ENCODE results near the gene GM2A.

Gene GM2A

DNA sequence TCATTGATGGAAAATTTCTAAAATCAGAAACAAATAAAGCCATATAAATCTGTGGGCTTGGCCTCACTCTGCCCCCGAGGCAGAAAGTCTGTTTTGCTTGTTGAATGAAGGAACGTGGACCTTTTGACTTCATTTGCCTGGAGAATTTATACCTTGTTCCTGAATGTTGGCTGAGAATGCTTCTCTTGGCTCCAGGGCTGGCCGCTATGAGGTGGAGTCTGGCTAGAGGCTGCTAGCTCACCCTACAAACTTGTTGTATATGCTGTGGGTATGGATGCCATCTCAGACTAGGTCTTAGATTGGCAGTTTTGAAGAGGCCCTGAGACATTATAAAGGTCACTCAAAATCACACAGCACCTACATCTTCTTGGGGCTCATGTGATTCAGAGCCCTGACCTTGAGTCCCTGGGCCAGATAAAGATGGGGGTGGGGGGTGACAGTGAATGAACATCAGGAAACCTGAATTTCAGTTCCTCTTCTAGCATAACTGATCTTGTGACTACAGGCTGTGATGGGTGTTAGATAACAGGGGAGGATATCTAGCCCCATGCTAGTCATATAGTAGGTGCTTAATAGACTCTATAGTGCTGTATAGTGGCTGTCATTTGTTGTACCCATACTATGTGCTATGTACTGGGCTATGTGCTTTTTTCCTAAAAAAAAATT, 2.8 kb downstream of the GM2A start:
- H3K27ac ChIP-seq = no peak overlapping the region
- no peak overlapping the region for H3K4me3 ChIP-seq (ENCODE audit: low read depth, low read length)
- H3K36me3 ChIP-seq = no peaks in the 10 kb centered on the region

DNA sequence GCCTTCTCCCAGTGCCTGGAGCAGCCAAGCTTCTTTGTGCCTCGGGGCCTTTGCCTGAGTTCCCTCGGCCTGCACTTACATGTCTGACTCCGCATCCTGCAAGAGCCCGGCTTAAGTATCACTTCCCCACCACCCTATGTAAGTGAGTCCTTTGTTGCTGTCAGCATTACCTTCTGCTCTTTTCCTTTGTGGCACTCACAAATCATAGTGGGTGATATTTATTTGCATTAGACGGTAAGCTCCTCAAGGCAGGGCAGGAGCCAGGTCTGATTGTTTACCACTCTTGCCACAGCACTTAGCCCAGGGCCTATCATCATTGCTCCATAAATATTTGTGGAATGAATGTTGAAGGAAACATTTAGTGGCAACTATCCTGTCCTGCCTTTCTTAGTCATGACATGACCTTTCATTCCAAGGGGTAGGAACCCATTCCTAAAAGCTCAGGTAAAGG, 4.8 kb downstream of the GM2A start:
- TF ChIP-seq, protein P1, sequence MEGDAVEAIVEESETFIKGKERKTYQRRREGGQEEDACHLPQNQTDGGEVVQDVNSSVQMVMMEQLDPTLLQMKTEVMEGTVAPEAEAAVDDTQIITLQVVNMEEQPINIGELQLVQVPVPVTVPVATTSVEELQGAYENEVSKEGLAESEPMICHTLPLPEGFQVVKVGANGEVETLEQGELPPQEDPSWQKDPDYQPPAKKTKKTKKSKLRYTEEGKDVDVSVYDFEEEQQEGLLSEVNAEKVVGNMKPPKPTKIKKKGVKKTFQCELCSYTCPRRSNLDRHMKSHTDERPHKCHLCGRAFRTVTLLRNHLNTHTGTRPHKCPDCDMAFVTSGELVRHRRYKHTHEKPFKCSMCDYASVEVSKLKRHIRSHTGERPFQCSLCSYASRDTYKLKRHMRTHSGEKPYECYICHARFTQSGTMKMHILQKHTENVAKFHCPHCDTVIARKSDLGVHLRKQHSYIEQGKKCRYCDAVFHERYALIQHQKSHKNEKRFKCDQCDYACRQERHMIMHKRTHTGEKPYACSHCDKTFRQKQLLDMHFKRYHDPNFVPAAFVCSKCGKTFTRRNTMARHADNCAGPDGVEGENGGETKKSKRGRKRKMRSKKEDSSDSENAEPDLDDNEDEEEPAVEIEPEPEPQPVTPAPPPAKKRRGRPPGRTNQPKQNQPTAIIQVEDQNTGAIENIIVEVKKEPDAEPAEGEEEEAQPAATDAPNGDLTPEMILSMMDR (IDR thresholded peaks at IDR 0.05; ENCODE audit: low read depth, low read length) = no peak
- Histone ChIP-seq H3K4me3 (ENCODE audit: low read depth, low read length) (no peak overlapping the region), H3K36me3 (no peaks in the 10 kb centered on the region), H3K27ac (no peak overlapping the region), H3K9me3 (ENCODE audit: severe bottlenecking) (no peaks in the 10 kb centered on the region), H3K27me3 (ENCODE audit: insufficient read depth, low read depth, severe bottlenecking) (no peaks in the 10 kb centered on the region)
- DNase-seq = no peak

More for the DNA sequence above, 2.8 kb downstream of the GM2A start:
- TF ChIP-seq, protein P1 (IDR thresholded peaks at IDR 0.05; ENCODE audit: low read depth, low read length) = no peak
- no peak for DNase-seq
- no peaks in the 10 kb centered on the region for H3K27me3 ChIP-seq (ENCODE audit: insufficient read depth, low read depth, severe bottlenecking)
- H3K9me3 ChIP-seq (ENCODE audit: severe bottlenecking) = no peaks in the 10 kb centered on the region

DNA sequence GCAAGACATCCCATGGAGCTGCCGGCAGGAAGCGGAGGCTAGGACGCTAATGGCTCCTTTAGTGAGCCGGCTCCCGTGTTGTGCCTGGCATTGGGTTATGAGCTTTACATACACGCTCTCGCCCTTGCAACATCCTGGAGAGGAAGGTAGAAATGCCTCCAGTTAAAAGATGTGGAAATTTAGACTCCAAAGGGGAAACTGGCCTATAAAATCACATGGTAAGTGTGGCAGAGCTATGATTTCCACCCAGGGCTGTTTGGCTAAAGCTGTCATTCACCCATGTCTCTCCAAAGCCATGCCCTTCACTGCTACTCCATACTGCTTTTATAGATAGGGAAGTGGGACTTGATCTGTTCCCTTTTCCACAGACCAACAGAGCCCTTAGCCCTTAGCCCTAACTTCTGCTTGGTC, 5.2 kb downstream of the GM2A start:
- Histone ChIP-seq H3K36me3 (no peaks in the 10 kb centered on the region), H3K4me3 (ENCODE audit: low read depth, low read length) (no peak overlapping the region), H3K27me3 (ENCODE audit: insufficient read depth, low read depth, severe bottlenecking) (no peaks in the 10 kb centered on the region), H3K27ac (no peak overlapping the region), H3K9me3 (ENCODE audit: severe bottlenecking) (no peaks in the 10 kb centered on the region)
- TF ChIP-seq, protein P1 (IDR thresholded peaks at IDR 0.05; ENCODE audit: low read depth, low read length) = no peak
- no peak for DNase-seq

DNA sequence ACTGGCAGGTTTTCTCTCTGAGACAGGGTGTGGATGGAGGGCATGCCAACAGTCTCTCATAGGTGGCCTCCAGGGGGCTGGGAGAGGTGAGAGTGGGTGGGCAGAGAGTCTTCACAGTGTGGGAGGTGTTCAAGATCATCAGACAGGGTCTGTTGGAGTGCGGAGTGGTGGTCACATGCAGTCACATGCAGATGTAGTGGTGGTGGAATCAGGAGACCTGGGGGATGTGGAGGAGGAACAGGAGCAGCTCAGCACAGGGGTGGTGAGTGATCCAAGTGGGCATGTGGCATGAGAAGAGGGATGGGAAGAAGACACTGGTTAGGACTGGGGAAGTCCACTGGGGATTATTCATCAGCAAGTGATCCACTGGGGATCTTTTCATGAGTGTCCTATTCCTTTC, 5.8 kb downstream of the GM2A start:
- no peak for DNase-seq
- Histone ChIP-seq H3K27me3 (ENCODE audit: insufficient read depth, low read depth, severe bottlenecking) (no peaks in the 10 kb centered on the region), H3K9me3 (ENCODE audit: severe bottlenecking) (no peaks in the 10 kb centered on the region), H3K4me3 (ENCODE audit: low read depth, low read length) (no peak overlapping the region), H3K36me3 (no peaks in the 10 kb centered on the region), H3K27ac (no peak overlapping the region)
- TF ChIP-seq, protein P1 (IDR thresholded peaks at IDR 0.05; ENCODE audit: low read depth, low read length) = no peak

DNA sequence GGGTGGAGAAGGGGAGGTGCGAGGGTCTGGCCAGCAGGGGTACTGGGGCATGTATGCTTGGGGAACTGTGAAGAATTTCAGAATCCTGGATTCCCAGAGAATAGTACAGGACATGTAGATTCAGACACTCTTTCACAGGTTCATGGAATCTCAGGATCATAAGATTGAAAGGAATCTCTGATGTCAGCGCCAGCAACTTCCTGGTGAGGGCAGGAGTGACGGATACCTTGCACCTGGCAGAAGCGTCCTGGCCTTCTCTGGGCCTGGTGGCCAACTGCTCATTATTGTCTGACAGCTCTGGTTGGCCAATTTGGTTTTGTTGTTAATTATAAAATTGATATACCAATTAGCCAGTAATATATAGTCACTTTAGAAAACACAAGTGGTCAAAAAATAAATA, 6.9 kb downstream of the GM2A start:
- no peak for DNase-seq
- Histone ChIP-seq H3K4me3 (ENCODE audit: low read depth, low read length) (no peak overlapping the region), H3K27me3 (ENCODE audit: insufficient read depth, low read depth, severe bottlenecking) (no peaks in the 10 kb centered on the region), H3K27ac (no peak overlapping the region), H3K36me3 (no peaks in the 10 kb centered on the region), H3K9me3 (ENCODE audit: severe bottlenecking) (no peaks in the 10 kb centered on the region)
- TF ChIP-seq, protein P1 (IDR thresholded peaks at IDR 0.05; ENCODE audit: low read depth, low read length) = no peak

DNA sequence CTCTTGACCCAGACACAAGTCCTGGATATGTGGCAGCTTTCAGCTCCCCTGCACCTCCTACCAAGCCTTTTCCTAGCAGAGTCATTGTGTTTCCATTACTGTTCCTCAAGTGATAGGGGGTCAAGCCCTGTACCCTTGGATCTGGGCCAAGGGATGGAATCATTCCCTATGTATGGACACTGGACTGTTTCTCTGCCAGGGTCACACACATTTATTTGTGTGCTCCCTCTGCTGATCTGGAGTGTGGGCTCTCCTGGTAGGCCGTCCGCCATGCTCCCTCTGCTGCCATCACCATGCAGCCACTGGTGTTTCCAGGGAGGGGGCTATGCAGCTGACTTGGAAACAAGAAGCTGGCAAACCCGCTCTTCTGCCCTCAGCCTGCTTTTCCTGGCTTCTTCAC, 9.5 kb downstream of the GM2A start:
- no peaks in the 10 kb centered on the region for H3K36me3 ChIP-seq
- TF ChIP-seq, protein P1 (IDR thresholded peaks at IDR 0.05; ENCODE audit: low read depth, low read length) = no peak
- no peak for DNase-seq
- H3K27ac ChIP-seq = no peak overlapping the region
- no peaks in the 10 kb centered on the region for H3K9me3 ChIP-seq (ENCODE audit: severe bottlenecking)
- no peak overlapping the region for H3K4me3 ChIP-seq (ENCODE audit: low read depth, low read length)
- H3K27me3 ChIP-seq (ENCODE audit: insufficient read depth, low read depth, severe bottlenecking) = no peaks in the 10 kb centered on the region
